Mucosa of descending colon (tissue), 3 donors: Measurements from ENCODE around the gene ARHGDIG. TPM values are rescaled to one million over a fixed set of nuclear protein-coding genes. Genes with fewer than 3 reads are reported as not detected.

ENCODE experiments used
- ATAC-seq: fragments of 200-7000 bp; cut with Tn5 transposase; one replicate; pipeline ENCODE4 v1.9.1; 2020; ENCODE audit warnings: mild to moderate bottlenecking, moderate library complexity
- DNase-seq, 3 donors: peaks; one replicate each; pipeline ENCODE4 v3.0.0-alpha.2; 2020
- H3K36me3 ChIP-seq: fragments of 200-600 bp; one replicate; pipeline ENCODE4 v1.8.0; 2021; ENCODE audit warnings: low read depth, mild to moderate bottlenecking
- H3K4me1 ChIP-seq: fragments of 200-600 bp; one replicate; pipeline ENCODE4 v1.8.0; 2021; ENCODE audit warnings: low read depth, mild to moderate bottlenecking
- H3K4me3 ChIP-seq: fragments of 200-600 bp; one replicate; pipeline ENCODE4 v1.8.0; 2021; ENCODE audit warnings: mild to moderate bottlenecking
- H3K9me3 ChIP-seq: fragments of 200-600 bp; one replicate; pipeline ENCODE4 v1.8.0; 2021; ENCODE audit warnings: mild to moderate bottlenecking
- intact Hi-C, 2 donors: fragments of 100-400 bp; cut with DNase I in 1 of 2; cut with micrococcal nuclease in 1 of 2; formaldehyde crosslinking; loops; one replicate each; pipeline versions ENCODE4 v1.11.0 to v1.11.1; 2022; cut with DNase I, micrococcal nuclease
- total RNA-seq, 3 donors: library from RNA; stranded (reverse); fragmentation: NEBNext Ultra II Directional in 2 of 3; extraction: Animal tissue kit (Norgen Biotek cat#: 25700) in 2 of 3; gene quantifications; one replicate each; pipeline versions ENCODE4 v1.2.1 to v1.2.4, GENCODE V29; 2021 to 2023
- TF ChIP-seq, protein P1 (sequence below): fragments of 200-600 bp; IDR thresholded peaks from one replicate; pipeline ENCODE4 v1.8.0; 2022; ENCODE audit warnings: antibody characterized with exemption, mild to moderate bottlenecking
- donor health status: DM: no; HTN: no; CAD: no; lungs with moderate emphysema.
- donor health status: DM: no; HTN: no; CAD: no.
- donor health status: DM: no; HTN: yes; CAD: no.

The ARHGDIG gene
- total RNA-seq, 3 donors from 2014 or later: 1.7 to 6.8 (median 1.9) TPM

DNA sequence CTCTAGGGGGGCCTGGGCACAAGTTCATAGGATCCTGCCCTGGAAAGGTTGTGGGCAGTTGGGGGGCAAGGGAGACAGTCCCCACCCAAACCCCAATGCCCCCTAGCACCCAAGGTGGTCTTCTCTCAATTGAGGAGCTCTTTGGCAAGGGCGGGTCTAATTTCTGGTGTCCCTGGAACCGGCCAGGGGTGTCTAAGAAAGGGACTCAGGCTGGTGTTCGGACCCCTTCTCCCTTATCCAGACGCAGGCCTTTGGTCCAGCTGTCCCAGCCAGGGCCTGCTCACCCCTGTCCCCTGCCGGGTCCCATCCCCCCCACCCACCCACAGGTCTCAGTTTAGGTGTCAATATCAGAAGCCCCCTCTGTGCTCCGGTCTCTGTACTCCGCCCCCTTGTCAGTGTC lies 860 bp upstream of the ARHGDIG start:
- H3K9me3 ChIP-seq: no peaks in the 10 kb centered on the region
- peaks cover 23% of the 10 kb centered on the region for H3K4me1 ChIP-seq
- intact Hi-C loops: no loop called here
- ATAC-seq (no peak), DNase-seq (no peak)
- no peaks in the 10 kb centered on the region for H3K36me3 ChIP-seq
- TF ChIP-seq, protein P1, sequence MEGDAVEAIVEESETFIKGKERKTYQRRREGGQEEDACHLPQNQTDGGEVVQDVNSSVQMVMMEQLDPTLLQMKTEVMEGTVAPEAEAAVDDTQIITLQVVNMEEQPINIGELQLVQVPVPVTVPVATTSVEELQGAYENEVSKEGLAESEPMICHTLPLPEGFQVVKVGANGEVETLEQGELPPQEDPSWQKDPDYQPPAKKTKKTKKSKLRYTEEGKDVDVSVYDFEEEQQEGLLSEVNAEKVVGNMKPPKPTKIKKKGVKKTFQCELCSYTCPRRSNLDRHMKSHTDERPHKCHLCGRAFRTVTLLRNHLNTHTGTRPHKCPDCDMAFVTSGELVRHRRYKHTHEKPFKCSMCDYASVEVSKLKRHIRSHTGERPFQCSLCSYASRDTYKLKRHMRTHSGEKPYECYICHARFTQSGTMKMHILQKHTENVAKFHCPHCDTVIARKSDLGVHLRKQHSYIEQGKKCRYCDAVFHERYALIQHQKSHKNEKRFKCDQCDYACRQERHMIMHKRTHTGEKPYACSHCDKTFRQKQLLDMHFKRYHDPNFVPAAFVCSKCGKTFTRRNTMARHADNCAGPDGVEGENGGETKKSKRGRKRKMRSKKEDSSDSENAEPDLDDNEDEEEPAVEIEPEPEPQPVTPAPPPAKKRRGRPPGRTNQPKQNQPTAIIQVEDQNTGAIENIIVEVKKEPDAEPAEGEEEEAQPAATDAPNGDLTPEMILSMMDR: no peak
- no peak overlapping the region for H3K4me3 ChIP-seq

DNA sequence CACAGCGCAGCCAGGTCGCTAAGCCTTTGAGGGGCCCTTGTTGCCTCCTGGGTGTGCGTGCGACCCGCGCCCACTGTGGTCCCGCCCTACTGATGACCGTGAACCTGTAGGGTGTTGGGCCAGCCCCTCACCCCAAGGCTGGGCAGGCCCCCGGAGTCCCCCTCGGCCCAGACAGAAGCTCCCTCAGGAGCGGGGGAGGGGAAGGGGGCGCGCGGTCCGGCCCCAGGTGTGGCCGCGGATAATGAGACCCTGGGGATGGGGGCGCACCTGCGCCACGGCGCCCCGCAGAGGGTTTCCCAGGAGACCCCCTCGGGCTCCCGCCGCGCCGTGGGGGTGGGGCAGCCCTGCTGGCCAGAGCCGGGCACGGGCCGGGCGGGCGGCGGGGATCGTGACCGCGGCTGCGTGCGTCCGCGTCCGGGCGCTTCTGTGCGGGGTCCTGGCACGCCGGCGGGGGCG lies 358 bp upstream of the ARHGDIG start:
- ATAC-seq (no peak), DNase-seq (peak in 1 of 3 donors; percentile 44)
- H3K36me3 ChIP-seq: no peaks in the 10 kb centered on the region
- no peak overlapping the region for H3K4me3 ChIP-seq
- TF ChIP-seq, protein P1: no peak
- peaks cover 20% of the 10 kb centered on the region for H3K4me1 ChIP-seq
- H3K9me3 ChIP-seq: no peaks in the 10 kb centered on the region
- intact Hi-C loops: no loop called here

DNA sequence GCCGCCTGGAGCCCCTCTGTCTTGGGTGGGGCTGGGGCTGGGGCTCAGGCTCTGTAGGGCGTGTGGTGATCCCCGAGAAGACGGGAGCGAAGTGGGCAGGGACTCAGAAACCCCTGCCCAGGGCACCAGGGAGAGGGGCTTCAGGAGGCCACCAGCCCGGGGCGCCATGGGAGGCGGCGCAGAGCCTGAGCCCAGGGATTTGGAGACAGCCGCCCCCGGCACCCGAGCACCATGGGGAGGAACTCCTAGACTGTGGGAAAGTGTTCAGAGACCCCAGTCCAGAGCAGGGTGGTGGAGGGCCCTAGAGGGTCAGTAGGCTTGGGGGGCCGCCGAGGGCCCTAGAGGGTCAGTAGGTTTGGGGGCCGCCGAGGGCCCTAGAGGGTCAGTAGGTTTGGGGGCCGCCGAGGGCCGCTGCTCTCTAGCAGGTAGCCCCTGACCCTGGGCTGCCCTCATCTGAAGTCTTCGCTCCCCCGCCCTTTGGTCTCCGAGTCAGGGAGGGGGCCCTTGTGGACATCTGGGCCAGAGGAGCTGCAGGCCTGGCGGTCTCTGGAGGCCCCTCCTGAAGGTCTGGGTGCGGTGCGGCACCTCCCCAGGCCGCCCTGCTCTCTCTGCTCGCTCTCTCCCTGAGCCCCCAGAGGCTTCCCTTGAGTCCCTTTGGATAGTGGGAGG lies 734 bp downstream of the ARHGDIG start:
- ATAC-seq: no peak
- H3K4me3 ChIP-seq: no peak overlapping the region

DNA sequence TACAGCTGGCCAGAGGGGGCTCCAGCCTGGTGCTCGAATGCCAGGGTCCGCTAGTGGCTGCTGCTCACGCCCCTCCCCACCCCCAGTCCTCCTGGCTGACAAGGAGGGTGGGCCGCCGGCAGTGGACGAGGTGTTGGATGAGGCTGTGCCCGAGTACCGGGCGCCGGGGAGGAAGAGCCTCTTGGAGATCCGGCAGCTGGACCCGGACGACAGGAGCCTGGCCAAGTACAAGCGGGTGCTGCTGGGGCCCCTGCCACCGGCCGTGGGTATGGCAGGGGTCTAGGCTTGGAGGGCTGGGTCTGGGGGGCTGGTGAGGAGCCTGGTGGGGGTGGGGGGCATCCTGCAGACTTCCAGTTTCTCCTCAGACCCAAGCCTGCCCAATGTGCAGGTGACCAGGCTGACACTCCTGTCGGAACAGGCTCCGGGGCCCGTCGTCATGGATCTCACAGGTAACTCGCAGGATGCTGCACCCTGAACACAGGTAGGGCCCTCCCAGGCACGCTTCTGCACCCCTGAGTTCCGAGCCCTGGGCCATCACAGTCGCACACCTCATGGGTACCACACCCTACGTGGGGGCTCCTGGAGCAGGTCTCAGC lies 1.4 kb downstream of the ARHGDIG start:
- Histone ChIP-seq H3K36me3 (no peaks in the 10 kb centered on the region), H3K9me3 (no peaks in the 10 kb centered on the region), H3K4me3 (no peak overlapping the region), H3K4me1 (peaks cover 17% of the 10 kb centered on the region)
- DNase-seq: no peak
- intact Hi-C loops: no loop called here
- TF ChIP-seq, protein P1: no peak
- ATAC-seq: peak; percentile 16

More for the DNA sequence above, 734 bp downstream of the ARHGDIG start:
- Histone ChIP-seq H3K4me1 (peaks cover 17% of the 10 kb centered on the region), H3K9me3 (no peaks in the 10 kb centered on the region), H3K36me3 (no peaks in the 10 kb centered on the region)
- TF ChIP-seq, protein P1: no peak
- peak in 1 of 3 donors; percentile 37 for DNase-seq
- intact Hi-C loops: no loop called here

DNA sequence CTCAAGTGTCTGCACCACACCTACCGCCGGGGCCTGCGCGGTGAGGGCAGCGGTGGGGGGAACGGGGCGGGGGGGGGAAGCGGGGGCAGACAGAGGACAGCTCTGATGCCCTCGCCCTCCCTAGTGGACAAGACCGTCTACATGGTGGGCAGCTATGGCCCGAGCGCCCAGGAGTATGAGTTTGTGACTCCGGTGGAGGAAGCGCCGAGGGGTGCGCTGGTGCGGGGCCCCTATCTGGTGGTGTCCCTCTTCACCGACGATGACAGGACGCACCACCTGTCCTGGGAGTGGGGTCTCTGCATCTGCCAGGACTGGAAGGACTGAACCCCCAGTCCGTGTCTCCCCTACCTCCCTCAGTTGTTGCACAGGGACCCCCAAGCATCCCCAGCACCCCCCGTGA lies 2.1 kb downstream of the ARHGDIG start:
- TF ChIP-seq, protein P1: no peak
- DNase-seq (no peak), ATAC-seq (no peak)
- no peak overlapping the region for H3K4me3 ChIP-seq
- no peaks in the 10 kb centered on the region for H3K9me3 ChIP-seq
- no peaks in the 10 kb centered on the region for H3K36me3 ChIP-seq
- intact Hi-C loops: no loop called here
- H3K4me1 ChIP-seq: peaks cover 17% of the 10 kb centered on the region
